HUES6 (cell line): ENCODE data around the gene SWI5.
"Not testable (repeated sequence)": the region's sequence is repeated elsewhere in the genome, so short reads cannot be mapped to it uniquely, and the experiment has no call there.

Source experiments
- H3K27ac ChIP-seq: 2 replicates; pipeline ENCODE4 v1.7.0; 2013; ENCODE audit warnings: low read depth, mild to moderate bottlenecking, low read length, inconsistent platforms
- H3K27me3 ChIP-seq: 2 replicates; pipeline ENCODE4 v1.6.1; 2013; ENCODE audit warnings: low read length; ENCODE audit not compliant: control insufficient read depth, insufficient read depth
- H3K36me3 ChIP-seq: 2 replicates; pipeline ENCODE4 v1.6.1; 2013; ENCODE audit warnings: low read length; ENCODE audit not compliant: control insufficient read depth, insufficient read depth
- H3K4me1 ChIP-seq: 2 replicates; pipeline ENCODE4 v1.6.1; 2013; ENCODE audit warnings: low read length; ENCODE audit not compliant: control insufficient read depth, insufficient read depth
- H3K4me3 ChIP-seq: 2 replicates; pipeline ENCODE4 v1.5.1; 2013; ENCODE audit warnings: low read depth, low read length
- H3K9ac ChIP-seq: one replicate; pipeline ENCODE4 v1.6.1; 2013; ENCODE audit warnings: mild to moderate bottlenecking, low read length
- H3K9me3 ChIP-seq: 2 replicates; pipeline ENCODE4 v1.6.1; 2013; ENCODE audit warnings: low read depth, low read length; ENCODE audit not compliant: control insufficient read depth, insufficient read depth

The SWI5 gene

DNA sequence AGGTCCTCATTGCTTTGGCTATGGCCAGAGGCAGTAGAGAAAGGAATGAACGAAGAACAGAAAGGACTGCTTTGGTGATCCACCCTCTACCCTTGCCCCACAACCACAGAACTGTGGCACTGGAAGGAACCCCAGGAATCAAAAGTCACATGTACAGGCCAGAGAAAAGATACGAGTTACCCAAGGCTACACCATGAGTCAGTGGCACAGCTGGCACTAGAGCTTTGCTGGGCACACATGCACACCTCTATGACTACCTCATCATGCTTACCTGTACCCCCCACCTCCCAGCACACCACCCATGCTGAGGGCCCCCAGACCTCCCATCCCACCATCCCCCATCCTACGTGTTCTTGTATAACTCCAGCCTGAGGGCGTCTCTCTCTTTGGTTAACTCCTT lies 13.4 kb upstream of the SWI5 start:
- H3K27ac ChIP-seq = no peak overlapping the region
- no peaks in the 10 kb centered on the region for H3K4me1 ChIP-seq
- H3K27me3 ChIP-seq = no peaks in the 10 kb centered on the region
- H3K9ac ChIP-seq = no peak overlapping the region
- no peaks in the 10 kb centered on the region for H3K9me3 ChIP-seq
- peaks cover 85% of the 10 kb centered on the region for H3K36me3 ChIP-seq
- no peak overlapping the region for H3K4me3 ChIP-seq

DNA sequence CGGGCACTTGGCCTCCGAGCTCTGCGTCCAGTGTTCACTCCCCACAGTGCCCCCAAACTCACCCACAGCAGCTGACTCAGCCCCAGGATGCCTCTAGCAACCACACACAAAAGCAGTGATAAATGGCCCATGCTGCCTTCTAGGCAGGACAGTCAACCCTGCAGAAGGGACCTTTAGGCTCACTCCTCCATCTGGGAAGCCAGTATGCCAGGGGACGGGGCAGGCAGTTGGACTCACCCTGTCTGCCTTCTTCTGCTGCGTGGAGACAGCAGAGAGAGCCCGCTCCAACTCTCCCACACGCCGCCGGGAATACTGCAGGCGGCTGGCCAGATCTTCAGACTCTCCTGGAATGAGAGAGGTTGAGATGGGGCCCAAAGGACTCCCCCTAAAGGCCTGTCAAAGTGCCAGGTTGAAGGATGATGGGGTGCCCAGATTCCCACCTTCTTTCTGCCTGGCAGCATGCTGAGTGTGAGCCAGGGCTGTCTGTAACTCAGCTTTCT lies 10.7 kb upstream of the SWI5 start:
- H3K27ac ChIP-seq = no peak overlapping the region
- peaks cover 79% of the 10 kb centered on the region for H3K36me3 ChIP-seq
- H3K9ac ChIP-seq = no peak overlapping the region
- H3K4me3 ChIP-seq = no peak overlapping the region
- H3K27me3 ChIP-seq = no peaks in the 10 kb centered on the region
- no peaks in the 10 kb centered on the region for H3K9me3 ChIP-seq
- no peaks in the 10 kb centered on the region for H3K4me1 ChIP-seq

DNA sequence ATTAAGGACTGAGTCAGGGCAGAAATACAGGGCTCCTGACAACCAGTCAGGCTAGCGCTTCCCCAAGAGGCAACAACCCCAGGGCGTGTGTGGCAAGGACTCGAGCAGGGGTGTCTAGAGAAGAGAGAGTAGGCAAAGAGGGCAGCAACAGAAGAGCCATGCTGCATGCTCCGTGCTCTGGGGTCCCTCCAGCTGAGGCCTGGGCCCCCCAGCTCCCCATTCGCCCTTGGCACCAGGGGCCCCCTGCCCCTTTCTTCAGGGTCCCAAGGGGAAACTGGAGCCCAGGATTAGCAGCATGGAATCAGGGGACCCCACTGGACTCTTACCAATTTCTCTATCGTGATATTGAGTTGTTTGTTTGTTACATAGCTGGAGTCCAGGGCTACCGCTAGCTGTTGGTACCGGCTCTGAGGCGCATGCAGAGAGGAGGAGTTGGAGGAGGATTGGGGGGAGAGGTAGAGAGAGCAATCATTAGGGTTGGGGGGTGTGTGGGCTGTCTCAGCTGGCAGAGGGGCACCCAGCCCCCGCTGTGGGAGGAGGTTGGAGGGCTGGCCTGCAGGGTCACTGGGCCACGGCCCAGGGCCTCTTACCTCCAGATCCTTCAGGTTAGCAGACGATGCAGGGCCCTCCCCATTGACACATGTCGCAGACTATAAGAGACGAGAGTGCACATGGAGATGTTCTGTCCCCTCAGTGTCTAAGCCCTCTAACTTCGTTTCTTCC lies 9.0 kb upstream of the SWI5 start:
- Histone ChIP-seq H3K4me1 (no peaks in the 10 kb centered on the region), H3K9me3 (no peaks in the 10 kb centered on the region), H3K27me3 (no peaks in the 10 kb centered on the region), H3K27ac (no peak overlapping the region; the same call in 1 of the 2 replicates), H3K9ac (no peak overlapping the region), H3K36me3 (peaks cover 76% of the 10 kb centered on the region), H3K4me3 (no peak overlapping the region)

DNA sequence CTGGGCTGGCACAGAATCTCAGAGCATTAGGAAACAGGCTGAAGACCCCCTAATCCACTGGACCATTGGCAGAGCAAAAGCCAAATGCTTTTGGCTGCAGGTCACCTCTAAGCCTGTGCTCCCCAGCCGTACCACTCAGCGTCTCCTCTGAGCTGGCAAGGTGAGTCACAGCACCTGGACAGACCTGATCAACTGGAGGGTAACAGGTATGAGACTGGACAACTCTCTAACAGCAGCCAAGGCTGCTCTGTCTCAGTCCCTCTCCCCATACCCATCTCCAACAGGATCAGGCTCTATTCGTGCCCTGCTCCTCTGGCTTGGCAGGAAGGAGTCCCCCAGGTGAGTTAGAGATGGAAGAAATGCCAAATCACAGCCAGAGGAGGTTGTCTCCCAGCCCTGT lies 5.0 kb upstream of the SWI5 start:
- Histone ChIP-seq H3K9ac (no peak overlapping the region), H3K9me3 (no peaks in the 10 kb centered on the region), H3K36me3 (peaks cover 61% of the 10 kb centered on the region), H3K27me3 (no peaks in the 10 kb centered on the region), H3K4me1 (no peaks in the 10 kb centered on the region), H3K4me3 (no peak overlapping the region), H3K27ac (no peak overlapping the region)

DNA sequence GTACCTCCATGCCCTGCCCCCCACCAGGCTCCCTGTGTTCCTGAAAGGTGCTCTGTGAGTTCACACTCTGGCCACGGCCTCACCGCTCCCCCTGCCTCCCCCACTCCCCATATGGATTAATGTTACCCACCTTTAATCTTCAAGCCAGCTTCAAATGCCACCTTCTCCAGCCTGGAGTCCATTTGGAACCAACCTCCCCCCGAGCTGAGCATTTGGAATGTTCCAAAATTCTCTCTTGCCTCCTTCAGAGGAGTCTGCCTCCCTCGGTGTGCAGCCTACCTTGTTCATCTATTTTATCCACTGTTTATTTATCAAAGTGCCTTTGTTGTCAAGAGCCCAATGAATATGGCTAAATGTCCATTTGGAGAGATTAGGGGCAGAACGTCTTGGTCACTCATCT lies 4.6 kb upstream of the SWI5 start:
- no peaks in the 10 kb centered on the region for H3K9me3 ChIP-seq

DNA sequence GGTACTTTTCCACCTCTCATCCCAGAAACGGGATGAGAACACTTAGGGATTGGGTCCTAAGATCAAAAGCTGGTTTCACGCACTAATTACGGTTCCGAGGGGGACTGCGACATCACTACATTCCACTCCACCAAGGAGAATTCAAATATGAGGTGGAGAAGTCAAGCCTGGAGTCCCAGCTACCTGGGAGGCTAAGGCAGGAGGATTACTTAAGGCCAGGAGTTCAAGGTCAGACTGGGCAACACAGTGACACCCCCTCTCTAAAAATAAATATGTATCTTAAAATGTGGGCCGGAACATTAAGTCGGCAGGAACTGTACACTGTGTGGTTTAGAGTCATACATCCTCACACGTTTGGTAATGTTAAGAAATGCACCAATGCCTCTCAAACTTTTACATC lies 1.8 kb upstream of the SWI5 start:
- H3K4me3 ChIP-seq = no peak overlapping the region
- no peak overlapping the region for H3K9ac ChIP-seq
- H3K36me3 ChIP-seq = peaks cover 31% of the 10 kb centered on the region
- no peaks in the 10 kb centered on the region for H3K27me3 ChIP-seq
- H3K9me3 ChIP-seq = no peaks in the 10 kb centered on the region
- H3K27ac ChIP-seq = no peak overlapping the region
- H3K4me1 ChIP-seq = peaks cover 3% of the 10 kb centered on the region; the same call in 1 of the 2 replicates

More for the DNA sequence above, 4.6 kb upstream of the SWI5 start:
- H3K27me3 ChIP-seq = no peaks in the 10 kb centered on the region
- no peaks in the 10 kb centered on the region for H3K4me1 ChIP-seq
- H3K27ac ChIP-seq = no peak overlapping the region
- H3K9ac ChIP-seq = no peak overlapping the region
- H3K36me3 ChIP-seq = peaks cover 58% of the 10 kb centered on the region
- H3K4me3 ChIP-seq = no peak overlapping the region

DNA sequence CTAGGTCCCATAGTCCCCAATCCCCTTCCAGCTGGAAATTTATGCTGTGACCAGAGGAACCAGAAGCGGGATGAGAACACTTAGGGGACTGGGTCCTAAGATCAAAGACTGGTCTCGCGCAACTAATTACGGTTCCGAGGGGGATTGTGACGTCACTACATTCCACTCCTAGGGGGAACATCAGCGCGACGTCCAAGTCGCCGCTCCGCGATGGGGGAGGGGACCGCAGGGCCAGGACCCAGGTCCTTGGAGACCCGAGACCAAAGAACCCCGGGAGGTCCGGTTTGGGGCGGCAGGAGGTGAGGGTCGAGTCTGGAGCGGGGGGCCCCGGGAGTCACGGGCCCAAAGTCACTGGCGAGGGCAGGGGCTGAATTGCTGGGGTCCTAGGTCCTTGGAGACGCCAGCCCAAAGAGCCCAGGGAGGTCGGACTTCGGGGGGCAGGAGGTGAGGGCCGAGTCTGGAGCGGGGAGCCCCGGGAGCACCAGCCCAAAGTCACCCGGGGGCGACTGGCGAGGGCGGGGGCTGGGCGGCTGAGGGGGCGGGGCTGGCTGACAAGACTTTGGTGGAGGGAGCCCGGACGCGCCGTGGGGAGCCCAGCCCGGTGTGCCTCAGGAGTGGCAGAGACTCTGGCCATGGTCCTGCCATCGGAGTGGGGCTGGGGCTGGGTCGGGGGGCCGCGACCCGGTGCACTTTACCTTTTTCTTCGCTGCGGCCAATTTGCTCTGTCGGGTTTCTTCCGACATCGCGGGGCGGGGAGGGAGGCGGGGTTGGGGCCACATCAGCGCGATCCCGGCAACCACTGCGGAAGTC lies 673 bp upstream of the SWI5 start, which contains the start of gene GOLGA2:
TSS of gene GOLGA2 (minus strand) at position 810 of the 810 bp plus-strand sequence. CDS start at position 779, 31 bp downstream.
- no peaks in the 10 kb centered on the region for H3K27me3 ChIP-seq
- peaks cover 3% of the 10 kb centered on the region; the same call in 1 of the 2 replicates for H3K4me1 ChIP-seq
- peak within 1 kb of the TSS; percentile 94 for H3K4me3 ChIP-seq
- peaks cover 26% of the 10 kb centered on the region for H3K36me3 ChIP-seq
- peak within 1 kb of the TSS; percentile 89 for H3K9ac ChIP-seq
- H3K27ac ChIP-seq = peak within 1 kb of the TSS; percentile 90; the same call in 1 of the 2 replicates
- no peaks in the 10 kb centered on the region for H3K9me3 ChIP-seq

DNA sequence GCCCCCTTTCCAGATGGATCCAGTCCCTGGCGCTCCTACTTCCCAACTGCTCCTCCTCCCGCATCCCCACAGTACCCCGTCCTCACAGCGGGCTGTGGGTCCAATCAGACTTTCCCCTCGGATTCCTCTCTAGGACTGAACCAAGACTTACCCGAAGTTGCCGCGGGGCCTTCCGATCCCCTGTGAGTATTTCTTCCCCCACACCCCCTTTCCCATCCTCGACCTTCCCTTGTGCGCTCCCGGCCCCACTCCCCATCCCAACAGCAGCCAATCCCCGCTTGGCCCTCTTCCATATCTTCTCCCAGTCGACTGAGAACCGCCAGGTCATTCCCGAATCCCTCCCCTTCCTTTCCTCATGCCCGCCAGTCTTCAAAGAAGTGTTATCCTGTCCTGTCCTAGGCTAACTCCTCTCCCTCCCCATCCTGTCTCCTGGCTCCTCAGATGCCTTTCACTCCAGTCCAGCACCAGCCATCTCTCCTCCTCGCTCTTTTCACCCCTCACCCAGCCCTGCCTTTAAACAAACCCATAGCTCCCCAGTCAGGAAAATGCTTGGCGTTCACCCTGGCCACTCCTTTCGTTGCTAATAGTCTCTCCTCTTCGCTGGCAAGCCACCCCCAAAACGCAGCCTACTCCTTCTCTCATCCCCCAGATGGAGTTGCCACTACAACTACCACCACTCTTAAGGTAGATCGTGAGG lies 646 bp downstream of the SWI5 start:
- H3K4me3 ChIP-seq = peak overlapping the region; percentile 94
- H3K27me3 ChIP-seq = no peaks in the 10 kb centered on the region
- peaks cover 3% of the 10 kb centered on the region; the same call in 1 of the 2 replicates for H3K4me1 ChIP-seq
- H3K36me3 ChIP-seq = peaks cover 16% of the 10 kb centered on the region
- H3K9ac ChIP-seq = peak overlapping the region; percentile 83
- H3K9me3 ChIP-seq = no peaks in the 10 kb centered on the region
- peak overlapping the region; percentile 35; the same call in 1 of the 2 replicates for H3K27ac ChIP-seq

DNA sequence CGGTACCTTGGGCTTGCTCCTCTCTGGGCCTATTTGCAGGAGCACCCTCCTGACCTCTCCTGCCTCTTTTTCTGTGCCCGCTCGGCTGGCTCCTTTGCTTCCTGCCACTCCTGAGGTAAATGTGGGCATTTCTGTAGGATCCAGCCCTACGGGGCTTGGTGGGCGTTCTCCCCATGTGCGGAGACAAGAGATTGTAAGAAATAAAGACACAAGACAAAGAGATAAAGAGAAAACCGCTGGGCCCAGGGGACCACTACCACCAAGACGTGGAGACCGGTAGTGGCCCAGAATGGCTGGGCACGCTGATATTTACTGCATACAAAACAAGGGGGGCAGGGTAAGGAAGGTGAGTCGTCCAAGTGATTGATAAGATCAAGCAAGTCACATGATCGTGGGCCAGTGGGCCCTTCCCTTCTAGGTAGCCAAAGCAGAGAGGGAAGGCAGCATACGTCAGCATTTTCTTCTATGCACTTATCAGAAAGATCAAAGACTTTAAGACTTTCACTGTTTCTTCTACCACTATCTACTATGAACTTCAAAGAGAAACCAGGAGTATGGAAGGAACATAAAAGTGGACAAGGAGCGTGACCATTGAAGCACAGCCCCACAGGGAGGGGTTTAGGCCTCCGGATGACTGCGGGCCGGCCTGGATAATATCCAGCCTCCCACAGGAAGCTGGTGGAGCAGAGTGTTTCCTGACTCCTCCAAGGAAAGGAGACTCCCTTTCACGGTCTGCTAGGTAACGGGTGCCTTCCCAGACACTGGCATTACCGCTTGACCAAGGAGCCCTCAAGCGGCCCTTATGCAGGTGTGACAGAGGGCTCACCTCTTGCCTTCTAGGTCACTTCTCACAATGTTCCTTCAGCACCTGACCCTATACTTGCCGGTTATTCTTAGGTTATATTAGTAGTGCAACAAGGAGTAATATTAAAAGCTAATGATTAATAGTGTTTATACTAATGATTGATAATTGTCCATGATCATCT lies 3.3 kb downstream of the SWI5 start:
- not testable (repeated sequence) for H3K9me3 ChIP-seq, H3K27ac ChIP-seq, H3K36me3 ChIP-seq, H3K4me3 ChIP-seq, H3K27me3 ChIP-seq, H3K9ac ChIP-seq, H3K4me1 ChIP-seq

DNA sequence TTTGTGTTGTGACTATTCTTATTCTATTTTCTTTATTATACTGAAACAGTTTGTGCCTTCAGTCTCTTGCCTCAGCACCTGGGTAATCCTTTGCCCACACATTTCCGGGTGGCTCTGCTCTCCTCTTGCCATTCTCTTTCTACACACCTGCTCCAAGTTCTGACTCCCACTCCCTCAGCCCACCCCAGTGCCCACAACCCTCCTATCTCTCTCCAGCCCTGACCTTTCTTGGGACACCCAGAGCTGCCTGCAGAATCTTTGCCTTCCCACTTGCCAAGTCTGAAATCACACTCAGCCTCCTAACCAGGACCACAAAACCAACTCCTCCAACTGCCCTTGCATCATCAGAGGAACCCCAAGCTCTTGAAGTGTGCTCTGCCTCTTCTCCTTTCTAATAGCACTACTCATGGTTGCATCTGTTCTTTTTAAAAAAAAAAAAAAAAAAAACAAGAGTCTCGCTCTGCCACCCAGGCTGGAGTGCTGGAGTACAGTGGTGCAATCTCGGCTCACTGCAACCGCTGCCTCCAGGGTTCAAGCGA lies 4.1 kb downstream of the SWI5 start:
- H3K9me3 ChIP-seq = no peaks in the 10 kb centered on the region

More for the DNA sequence above, 4.1 kb downstream of the SWI5 start:
- Histone ChIP-seq H3K4me1 (peaks cover 3% of the 10 kb centered on the region; the same call in 1 of the 2 replicates), H3K27me3 (no peaks in the 10 kb centered on the region), H3K4me3 (no peak overlapping the region), H3K9ac (no peak overlapping the region), H3K36me3 (peaks cover 3% of the 10 kb centered on the region), H3K27ac (no peak overlapping the region)
